ENCODE measurements around the gene MS4A5.

DNA sequence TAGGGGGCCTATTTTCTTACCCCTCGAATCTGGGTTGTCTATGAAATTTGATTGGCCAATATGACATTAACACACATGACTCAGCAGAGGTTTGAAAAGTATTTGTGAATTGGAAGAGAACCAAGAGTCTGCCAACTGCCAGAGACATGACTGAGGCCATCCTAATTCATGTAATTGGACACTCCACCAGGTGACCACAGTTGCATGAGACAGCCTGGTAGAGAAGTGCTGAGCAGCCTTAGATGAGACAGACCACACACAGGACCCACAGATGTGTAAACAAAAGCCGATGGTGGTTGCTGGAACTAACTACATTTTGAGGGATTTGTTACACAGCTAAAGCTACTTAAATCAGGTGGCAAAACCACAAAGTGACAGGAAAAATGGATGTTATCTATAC lies 855 bp upstream of the MS4A5 start:
- TF ChIP-seq CTCF (IDR thresholded peaks at IDR 0.05), result no peak
- no peak for TF ChIP-seq POLR2A (IDR thresholded peaks at IDR 0.05)

Data from vagina (tissue), 2 donors.